NOMO-1 treated with dmso at 0.1 percent for 144 hours (cell line): ENCODE data around the gene GNPTAB.
"Not testable (repeated sequence)": the region's sequence is repeated elsewhere in the genome, so short reads cannot be mapped to it uniquely, and the experiment has no call there.

Experiments used
- DNase-seq: peaks from one replicate; lab custom pipeline; 2025; ENCODE audit not compliant: unreplicated experiment; lab: John Stamatoyannopoulos, UW

Gene GNPTAB

GRCh38 chr12:101830367-101831325, at the start of gene GNPTAB:
Gene GNPTAB, minus strand, starts transcription at chr12:101830959. Its CDS starts 284 bp downstream, at chr12:101830675.
- peak; percentile 87 for DNase-seq

GRCh38 chr12:101878243-101878821, 47.6 kb upstream of the GNPTAB start:
- DNase-seq = no peak

- DNase-seq = no peak
Measured at GRCh38 chr12:101877806-101878242, 47.1 kb upstream of the GNPTAB start.

GRCh38 chr12:101876861-101877805, 46.4 kb upstream of the GNPTAB start, which contains the start of gene DRAM1:
Gene DRAM1, plus strand, starts transcription at chr12:101877580. Its CDS starts 210 bp downstream, at chr12:101877790.
- DNase-seq = peak; percentile 97

DNA sequence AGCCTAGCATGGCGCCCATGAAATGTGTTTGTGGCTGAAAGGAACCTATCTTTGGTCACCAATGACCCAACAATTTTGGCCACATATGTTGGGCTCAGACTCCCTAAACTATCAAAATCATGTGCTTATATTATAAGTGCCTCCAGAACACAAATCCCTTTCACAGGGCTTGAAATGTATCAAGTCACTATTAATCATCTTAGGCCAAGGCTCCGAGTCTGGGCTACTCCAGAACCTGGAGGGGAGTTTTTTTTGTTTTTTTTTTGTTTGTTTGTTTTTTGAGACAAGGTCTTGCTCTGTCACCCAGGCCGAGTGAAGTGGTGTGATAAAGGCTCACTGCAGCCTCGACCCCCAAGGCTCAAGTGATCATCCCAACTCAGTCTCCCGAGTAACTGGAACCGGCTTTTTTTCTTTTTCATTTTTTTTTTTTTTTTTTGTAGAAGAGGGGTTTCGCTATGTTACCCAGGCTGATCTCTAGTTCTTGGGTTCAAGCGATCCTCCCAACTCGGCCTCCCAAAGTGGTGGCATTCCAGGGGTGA, 45.6 kb upstream of the GNPTAB start:
- no peak for DNase-seq

- DNase-seq = no peak
Measured at GRCh38 chr12:101875162-101875561, 44.4 kb upstream of the GNPTAB start.

- no peak for DNase-seq
Measured at GRCh38 chr12:101870925-101871324, 40.2 kb upstream of the GNPTAB start.

DNA sequence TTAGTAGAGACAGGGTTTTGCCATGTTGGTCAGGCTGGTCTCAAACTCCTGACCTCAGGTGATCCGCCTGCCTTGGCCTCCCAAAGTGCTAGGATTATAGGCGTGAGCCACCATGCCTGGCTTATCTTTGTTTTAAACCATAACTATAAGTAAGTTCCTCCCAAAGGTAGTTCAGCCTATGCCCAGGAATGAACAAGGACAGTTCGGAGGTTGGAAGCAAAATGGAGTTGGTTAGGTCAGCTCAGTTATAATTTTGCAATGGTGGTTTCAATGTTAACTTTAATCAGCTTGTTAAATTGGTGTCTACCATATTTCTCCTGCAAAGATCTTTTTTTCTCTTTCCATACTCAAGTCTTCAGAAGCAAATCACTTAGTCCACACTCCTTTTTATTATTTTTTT, 36.9 kb upstream of the GNPTAB start:
- DNase-seq = not testable (repeated sequence)

GRCh38 chr12:101866615-101867373, 36.0 kb upstream of the GNPTAB start:
- no peak for DNase-seq

- no peak for DNase-seq
Measured at GRCh38 chr12:101863981-101864380, 33.2 kb upstream of the GNPTAB start.

DNA sequence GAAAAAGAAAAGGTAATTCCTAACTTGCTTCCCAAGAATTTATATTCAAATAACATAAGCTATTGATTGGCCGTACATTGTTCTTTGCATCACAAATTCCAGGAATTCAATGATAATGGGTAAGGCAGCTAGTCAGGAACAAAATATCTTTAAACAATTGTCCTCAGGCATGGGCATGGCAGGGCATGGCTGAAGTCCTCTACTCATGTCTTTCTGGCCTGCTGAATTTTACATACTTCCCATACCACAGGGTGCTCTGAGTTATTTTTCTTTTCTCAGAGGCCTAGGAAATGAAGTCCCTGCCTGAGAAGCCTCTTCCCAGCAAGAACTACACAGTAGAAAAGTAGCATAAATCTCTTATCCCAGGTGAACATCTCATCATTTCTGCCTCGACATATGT, 31.5 kb upstream of the GNPTAB start:
- DNase-seq = no peak

DNA sequence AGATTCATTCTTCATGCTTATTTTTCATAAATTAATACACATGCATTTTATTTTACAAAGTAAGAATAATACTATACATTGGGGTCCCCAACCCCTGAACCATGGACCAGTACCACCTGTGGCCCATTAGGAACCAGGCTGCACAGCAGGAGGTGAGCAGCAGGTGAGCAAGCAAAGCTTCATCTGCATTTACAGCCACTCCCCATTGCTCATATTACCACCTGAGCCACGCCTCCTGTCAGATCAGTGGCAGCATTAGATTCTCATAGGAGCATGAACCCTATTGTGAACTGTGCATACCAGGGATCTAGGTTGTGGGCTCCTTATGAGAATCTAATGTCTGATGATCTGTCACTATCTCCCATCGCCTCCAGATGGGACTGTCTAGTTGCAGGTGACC, 30.9 kb upstream of the GNPTAB start:
- DNase-seq = not testable (repeated sequence)

DNA sequence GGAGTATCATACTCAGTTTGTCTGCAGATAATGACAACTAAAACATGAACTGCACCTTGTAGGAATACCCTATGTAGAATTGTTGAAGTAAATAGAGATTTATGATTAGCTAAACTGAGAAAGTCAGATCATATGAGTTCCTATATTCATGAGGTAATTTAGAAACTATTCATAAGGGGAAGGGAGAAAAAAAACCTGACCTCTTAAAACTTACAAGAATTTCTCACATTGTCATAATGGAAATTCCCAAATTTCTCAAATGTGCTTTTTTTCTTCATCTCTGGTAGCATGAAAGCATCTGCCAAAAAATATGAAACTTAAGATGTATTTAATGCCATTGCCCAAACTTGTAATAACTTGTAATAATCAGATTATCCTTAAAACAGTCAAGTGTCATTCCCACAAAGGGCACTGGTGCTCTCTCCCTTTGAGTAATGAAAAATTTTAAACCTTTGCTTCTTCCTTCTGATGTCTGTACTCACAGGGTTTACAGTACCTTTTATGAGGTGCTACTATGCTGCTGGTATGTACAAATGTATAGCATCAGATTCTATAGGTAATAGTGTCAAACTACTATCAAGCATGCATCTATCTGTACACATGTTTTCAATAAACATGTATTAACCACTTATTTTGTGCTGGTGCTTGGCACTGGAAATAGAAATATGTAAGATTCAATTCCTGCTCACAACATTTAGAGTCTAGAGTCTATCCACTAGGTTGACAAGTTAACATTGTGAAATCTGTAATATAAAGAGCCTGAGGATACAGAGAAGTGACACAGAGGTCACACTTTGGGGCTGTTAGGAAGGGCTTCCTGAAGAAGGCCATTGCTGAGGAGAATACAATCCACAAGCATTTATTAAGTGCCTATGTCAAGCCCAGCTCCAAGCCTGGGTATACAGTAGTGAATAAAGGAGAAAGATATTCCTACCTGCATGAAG, 29.2 kb upstream of the GNPTAB start:
- DNase-seq = no peak

GRCh38 chr12:101858361-101858760, 27.6 kb upstream of the GNPTAB start:
- no peak for DNase-seq

- DNase-seq = peak; percentile 82
Measured at GRCh38 chr12:101857043-101857558, 26.3 kb upstream of the GNPTAB start.

- DNase-seq = not testable (repeated sequence)
Measured at GRCh38 chr12:101856614-101857013, 25.9 kb upstream of the GNPTAB start.

DNA sequence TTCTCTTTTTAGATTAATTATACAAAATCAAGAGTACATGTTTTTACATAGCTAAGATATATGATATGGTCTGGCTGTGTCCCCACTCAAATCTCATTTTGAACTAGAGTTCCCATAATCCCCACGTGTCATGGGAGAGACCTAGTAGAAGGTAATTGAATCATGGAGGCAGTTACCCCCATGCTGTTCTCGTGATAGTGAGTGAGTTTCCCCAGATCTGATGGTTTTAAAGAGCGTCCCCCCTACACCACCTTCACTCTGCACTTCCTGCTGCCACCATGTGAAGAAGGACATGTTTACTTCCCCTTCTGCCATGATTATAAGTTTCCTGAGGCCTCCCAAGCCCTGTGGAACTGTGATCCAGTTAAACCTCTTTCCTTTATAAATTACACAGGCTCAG, 25.2 kb upstream of the GNPTAB start:
- DNase-seq = no peak

DNA sequence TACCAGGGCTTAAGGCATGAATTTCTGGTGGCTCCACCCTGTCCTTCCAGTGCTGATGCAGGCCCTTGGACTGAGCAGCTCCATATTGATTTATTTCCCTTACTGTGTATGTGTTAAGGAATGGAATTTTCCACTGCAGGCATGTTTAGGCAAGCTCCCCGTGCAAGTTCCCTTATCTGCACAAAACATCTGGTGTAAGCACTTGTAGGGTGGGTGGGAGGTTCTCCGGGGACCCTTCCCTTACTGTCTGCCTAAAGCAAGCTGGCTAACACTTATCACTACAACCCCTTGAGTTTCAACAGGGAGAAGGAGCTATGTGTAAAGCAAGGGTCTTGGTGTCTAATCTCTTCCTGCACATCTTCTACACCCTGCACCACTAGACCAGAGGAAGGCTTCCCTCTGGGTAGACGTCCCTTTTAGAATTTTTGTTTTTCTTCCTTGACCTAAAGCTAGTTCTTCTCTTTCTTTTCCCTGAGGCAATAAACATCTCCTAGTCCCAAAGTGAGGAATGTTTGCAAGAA, 24.7 kb upstream of the GNPTAB start:
- no peak for DNase-seq
